ENCODE data around the gene IFI27L1.

Gene IFI27L1

GRCh38 chr14:94080621-94081385 lies at the start of gene IFI27L1, which contains the start of gene DDX24:
Gene IFI27L1, plus strand, starts transcription at chr14:94081310. Its CDS starts 15,628 bp downstream, at chr14:94096938.
Gene DDX24, minus strand, starts transcription at chr14:94081202. Its CDS starts 1,460 bp downstream, at chr14:94079742.
- peak; percentile 97 for DNase-seq

GRCh38 chr14:94031883-94032279 lies 49.2 kb upstream of the IFI27L1 start:
- DNase-seq, result no peak

GRCh38 chr14:94034886-94035285 lies 46.2 kb upstream of the IFI27L1 start:
- no peak for DNase-seq

GRCh38 chr14:94036313-94037167 lies 44.6 kb upstream of the IFI27L1 start:
- peak; percentile 78 for DNase-seq

GRCh38 chr14:94037954-94038353 lies 43.2 kb upstream of the IFI27L1 start:
- no peak for DNase-seq

- DNase-seq, result no peak
Observed at GRCh38 chr14:94038510-94038909, 42.6 kb upstream of the IFI27L1 start.

- DNase-seq, result no peak
Observed at GRCh38 chr14:94038921-94039629, 42.0 kb upstream of the IFI27L1 start.

GRCh38 chr14:94040247-94040646 lies 40.9 kb upstream of the IFI27L1 start:
- DNase-seq, result no peak

GRCh38 chr14:94040796-94041195 lies 40.3 kb upstream of the IFI27L1 start:
- DNase-seq, result no peak

GRCh38 chr14:94041551-94042346 lies 39.4 kb upstream of the IFI27L1 start:
- no peak for DNase-seq

GRCh38 chr14:94042433-94043091 lies 38.5 kb upstream of the IFI27L1 start:
- DNase-seq, result no peak

GRCh38 chr14:94043111-94043755 lies 37.9 kb upstream of the IFI27L1 start:
- DNase-seq, result no peak

GRCh38 chr14:94043756-94044475 lies 37.2 kb upstream of the IFI27L1 start:
- no peak for DNase-seq

GRCh38 chr14:94044476-94045091 lies 36.5 kb upstream of the IFI27L1 start:
- DNase-seq, result no peak

- no peak for DNase-seq
Observed at GRCh38 chr14:94045101-94045500, 36.0 kb upstream of the IFI27L1 start.

GRCh38 chr14:94045563-94046345 lies 35.4 kb upstream of the IFI27L1 start:
- DNase-seq, result no peak

GRCh38 chr14:94046696-94047250 lies 34.3 kb upstream of the IFI27L1 start:
- DNase-seq, result no peak

GRCh38 chr14:94047581-94047980 lies 33.5 kb upstream of the IFI27L1 start:
- no peak for DNase-seq
